IMR-90 (cell line): Measurements from ENCODE around the gene MAPRE3. TPM values are rescaled to one million over a fixed set of nuclear protein-coding genes. Genes with fewer than 3 reads are reported as not detected.

Experiments used
- ATAC-seq: fragments of 200-7000 bp; cut with Tn5 transposase; 2 replicates; pipeline ENCODE4 v1.9.1; 2020; ENCODE audit warnings: low read depth, mild to moderate bottlenecking, moderate library complexity
- BruUV-seq: library from RNA; stranded (reverse); fragments of 400-500 nt; replicated peaks from 2 replicates; lab custom pipeline; 2021; lab: Mats Ljungman, UMichigan
- CTCF ChIA-PET: fragments of 300-600 bp; formaldehyde crosslinking; extraction: SDS; loops from one replicate; lab custom pipeline; 2021; ENCODE audit warnings: antibody characterized with exemption; lab: Yijun Ruan, JAX
- POLR2A ChIA-PET: fragments of 300-600 bp; sonication (Branson Sonifier 250); formaldehyde crosslinking; loops from one replicate; lab custom pipeline; 2022; ENCODE audit warnings: antibody characterized with exemption; ENCODE audit not compliant: unreplicated experiment; lab: Charles Lee
- DNase-seq: peaks from one replicate; pipeline ENCODE4 v3.0.0; 2013
- H2AFZ ChIP-seq: replicated peaks from 2 replicates; pipeline ENCODE3; 2013; ENCODE audit warnings: low read length, mild to moderate bottlenecking; ENCODE audit not compliant: poor library complexity
- H2AK5ac ChIP-seq: 2 replicates; pipeline ENCODE4 v1.6.1; 2013; ENCODE audit warnings: low read depth, low read length, inconsistent platforms
- H2AK9ac ChIP-seq: replicated peaks from 2 replicates; pipeline ENCODE3; 2013; ENCODE audit warnings: mild to moderate bottlenecking, low read depth, low read length, moderate library complexity; ENCODE audit not compliant: poor library complexity
- H2BK120ac ChIP-seq: 2 replicates; pipeline ENCODE4 v1.6.1; 2013; ENCODE audit warnings: low read depth, low read length, inconsistent platforms
- H2BK15ac ChIP-seq: 3 replicates; pipeline ENCODE4 v1.6.1; 2013; ENCODE audit warnings: low read depth, low read length, inconsistent platforms
- H2BK20ac ChIP-seq: 2 replicates; pipeline ENCODE4 v1.6.1; 2013; ENCODE audit warnings: low read depth, mild to moderate bottlenecking, inconsistent platforms, low read length, moderate library complexity
- H2BK5ac ChIP-seq: 2 replicates; pipeline ENCODE4 v1.6.1; 2013; ENCODE audit warnings: mild to moderate bottlenecking, low read depth, low read length, inconsistent platforms; ENCODE audit not compliant: poor library complexity, severe bottlenecking
- H3K14ac ChIP-seq: replicated peaks from 2 replicates; pipeline ENCODE4 v1.6.1; 2013; ENCODE audit warnings: low read depth, low read length, inconsistent platforms
- H3K18ac ChIP-seq: 2 replicates; pipeline ENCODE4 v1.6.1; 2013; ENCODE audit warnings: low read depth, low read length, control low read depth
- H3K23ac ChIP-seq: 2 replicates; pipeline ENCODE4 v1.6.1; 2013; ENCODE audit warnings: low read depth, low read length, inconsistent platforms
- H3K27ac ChIP-seq: 2 replicates; pipeline ENCODE4 v1.5.1; 2013; ENCODE audit warnings: mild to moderate bottlenecking, control low read depth, low read length; ENCODE audit not compliant: insufficient read depth
- H3K27me3 ChIP-seq: 2 replicates; pipeline ENCODE4 v1.6.1; 2013; ENCODE audit warnings: low read length; ENCODE audit not compliant: control insufficient read depth, insufficient read depth
- H3K36me3 ChIP-seq: 2 replicates; pipeline ENCODE4 v1.6.1; 2013; ENCODE audit warnings: low read length, mixed read lengths; ENCODE audit not compliant: control insufficient read depth, insufficient read depth
- H3K4ac ChIP-seq: 2 replicates; pipeline ENCODE4 v1.6.1; 2013; ENCODE audit warnings: low read depth, low read length, inconsistent platforms
- H3K4me1 ChIP-seq: 2 replicates; pipeline ENCODE4 v1.6.1; 2013; ENCODE audit warnings: low read length, mixed read lengths; ENCODE audit not compliant: control insufficient read depth, insufficient read depth
- H3K4me2 ChIP-seq: 2 replicates; pipeline ENCODE4 v1.6.1; 2013; ENCODE audit warnings: low read depth, mild to moderate bottlenecking, control low read depth, low read length, moderate library complexity
- H3K4me3 ChIP-seq: 2 replicates; pipeline ENCODE4 v1.5.1; 2013; ENCODE audit warnings: low read depth, mild to moderate bottlenecking, control low read depth, low read length, moderate library complexity; ENCODE audit not compliant: insufficient read depth
- H3K56ac ChIP-seq: 2 replicates; pipeline ENCODE4 v1.6.1; 2013; ENCODE audit warnings: low read length, inconsistent platforms; ENCODE audit not compliant: insufficient read depth; ENCODE audit errors: extremely low read depth
- H3K79me1 ChIP-seq, 2 experiments: 2 replicates each; pipeline ENCODE4 v1.6.1; 2013; ENCODE audit warnings: low read length in 2 of 2, inconsistent platforms in 1 of 2, low read depth in 1 of 2
- H3K9ac ChIP-seq: 2 replicates; pipeline ENCODE4 v1.6.1; 2013; ENCODE audit warnings: low read depth, low read length, control low read depth
- H3K9me1 ChIP-seq: 2 replicates; pipeline ENCODE4 v1.6.1; 2013; ENCODE audit warnings: low read length, inconsistent platforms; ENCODE audit not compliant: insufficient read depth
- H3K9me3 ChIP-seq: 2 replicates; pipeline ENCODE4 v1.6.1; 2013; ENCODE audit warnings: low read length; ENCODE audit not compliant: control insufficient read depth, insufficient read depth
- H4K20me1 ChIP-seq: 2 replicates; pipeline ENCODE4 v1.6.1; 2013; ENCODE audit warnings: low read length, inconsistent platforms; ENCODE audit not compliant: insufficient read depth
- H4K5ac ChIP-seq: 2 replicates; pipeline ENCODE4 v1.6.1; 2013; ENCODE audit warnings: mild to moderate bottlenecking, low read depth, low read length, control low read depth
- H4K8ac ChIP-seq, 2 experiments: 2 replicates each; pipeline ENCODE4 v1.6.1; 2013; ENCODE audit warnings: low read depth in 2 of 2, low read length in 2 of 2, control low read depth in 1 of 2, inconsistent platforms in 1 of 2
- H4K91ac ChIP-seq: 2 replicates; pipeline ENCODE4 v1.6.1; 2013; ENCODE audit warnings: low read depth, low read length, inconsistent platforms; ENCODE audit not compliant: insufficient read depth
- MAZ ChIP-seq: IDR thresholded peaks from 2 replicates; pipeline ENCODE4 v1.6.1; 2012; ENCODE audit warnings: low read depth, mild to moderate bottlenecking, low read length, improper control_type of control experiment, moderate library complexity, borderline replicate concordance
- MXI1 ChIP-seq: IDR thresholded peaks from 2 replicates; pipeline ENCODE4 v1.6.1; 2012; ENCODE audit warnings: low read depth, mild to moderate bottlenecking, low read length, moderate library complexity, borderline replicate concordance
- POLR2A ChIP-seq: IDR thresholded peaks from 2 replicates; pipeline ENCODE4 v1.6.1; 2012; ENCODE audit warnings: mild to moderate bottlenecking, low read depth, low read length
- SMC3 ChIP-seq: fragments of 150-350 bp; IDR thresholded peaks from 2 replicates; pipeline ENCODE4 v1.6.1; 2016; ENCODE audit warnings: low read depth, mild to moderate bottlenecking, antibody characterized with exemption, low read length, moderate library complexity
- WGBS, 2 experiments: methylation state at CpG; one replicate each; pipeline versions ENCODE4 v1.1.5 to v1.1.7; 2013; ENCODE audit warnings: missing lambda C conversion rate in 2 of 2; ENCODE audit not compliant: insufficient read length in 1 of 2; ENCODE audit errors: extremely low coverage in 2 of 2; 5-methylcytosine and 5-hydroxymethylcytosine counted together
- dilution Hi-C: fragments of 300-500 bp; cut with HindIII; formaldehyde crosslinking; loops from one replicate; pipeline ENCODE4 v1.14.3; 2018; ENCODE audit warnings: low sequenced_read_pairs; ENCODE audit not compliant: unreplicated experiment
- in situ Hi-C: fragments of 300-500 bp; cut with MboI; formaldehyde crosslinking; loops from 3 replicates; pipeline ENCODE4 v1.14.3; 2019; ENCODE audit warnings: low sequenced_read_pairs, inconsistent platforms, mixed read lengths
- intact Hi-C: fragments of 100-400 bp; cut with micrococcal nuclease; formaldehyde crosslinking; loops from 2 replicates; pipeline ENCODE4 v1.10.0; 2022
- polyA plus RNA-seq, 3 experiments: library from polyadenylated mRNA; depleted of rRNA; stranded (reverse); fragments of >200 nt; gene quantifications; 2 replicates each; pipeline ENCODE4 v1.2.3, GENCODE V29; 2012; ENCODE audit warnings: low replicate concordance in 1 of 3
- total RNA-seq: library from RNA; depleted of rRNA; stranded (reverse); fragments of >200 nt; gene quantifications from 2 replicates; pipeline ENCODE4 v1.2.3, GENCODE V29; 2012

Gene MAPRE3
- total and polyA plus RNA-seq, 2 of the 4 experiments (the other 2 are of a cell fraction): 1.8 to 20.3 TPM

DNA sequence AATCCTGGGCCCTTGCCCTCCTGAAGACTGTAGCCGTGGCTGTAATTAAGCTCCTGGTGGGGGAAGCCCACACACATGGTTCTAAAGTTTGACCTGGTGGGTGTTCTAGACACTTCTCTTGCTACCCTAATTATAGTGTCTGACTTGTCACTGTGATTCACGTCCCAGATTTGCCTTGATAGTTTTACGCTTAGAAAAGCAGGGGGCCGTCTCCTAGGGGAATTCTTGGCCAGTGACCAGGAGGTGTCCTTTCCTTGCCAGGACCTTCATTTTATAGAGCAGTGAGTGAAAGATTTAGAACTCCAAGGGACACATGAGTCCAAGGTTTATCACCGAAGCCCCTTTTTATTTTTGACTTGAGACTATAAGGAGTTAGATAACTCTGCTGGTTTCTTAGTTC is 71.3 kb downstream of the MAPRE3 start:
- Histone ChIP-seq H3K27me3 (no peaks in the 10 kb centered on the region), H3K4me3 (no peak overlapping the region), H2AK9ac (no peak overlapping the region), H3K56ac (no peak overlapping the region), H4K91ac (no peak overlapping the region), H3K9me1 (peaks cover 9% of the 10 kb centered on the region), H3K79me1 (peaks cover 4 to 35% of the 10 kb centered on the region in 2 experiments; a peak in 3 of 4 replicates), H2AFZ (no peak overlapping the region), H3K23ac (no peak overlapping the region), H3K36me3 (peaks cover 54% of the 10 kb centered on the region), H2BK5ac (no peak overlapping the region), H3K4me1 (peaks cover 4% of the 10 kb centered on the region; the same call in 1 of the 2 replicates), H3K27ac (no peak overlapping the region), H3K9me3 (no peaks in the 10 kb centered on the region), H4K20me1 (peaks cover 18% of the 10 kb centered on the region), H3K9ac (no peak overlapping the region), H3K4ac (no peak overlapping the region), H2BK120ac (no peak overlapping the region), H2BK15ac (no peak overlapping the region), H3K14ac (no peak overlapping the region), H2AK5ac (no peak overlapping the region), H2BK20ac (no peak overlapping the region), H3K18ac (no peak overlapping the region), H4K8ac (no peak overlapping the region), H4K5ac (no peak overlapping the region), H3K4me2 (no peak overlapping the region)
- BruUV-seq: no TSS peak
- POLR2A ChIA-PET: interaction anchor here (0.5 to 0.6 kb wide), 2 partner anchors 71 to 151 kb away, joined by 3 read pairs; no protein-coding TSS in a partner anchor
- no peak for ATAC-seq
- dilution Hi-C loops: no loop called here
- no CpG with 5 or more reads among the region's 5 CpGs for WGBS, 2 experiments
- no peak for DNase-seq
- CTCF ChIA-PET: no interaction called here
- TF ChIP-seq POLR2A (no peak), SMC3 (no peak), MXI1 (no peak), MAZ (no peak)
- in situ Hi-C loops: no loop called here
- intact Hi-C loops: no loop called here
